NK-92 treated with Interleukin-12 subunit alpha and Interleukin-12 subunit beta, amount 100 ng/mL, for 24 hours (cell line): ENCODE data around the gene ZNF385D.
"Not testable (repeated sequence)": the region's sequence is repeated elsewhere in the genome, so short reads cannot be mapped to it uniquely, and the experiment has no call there.

ENCODE experiments used
- DNase-seq: peaks from one replicate; lab custom pipeline; 2025; lab: John Stamatoyannopoulos, UW

Gene ZNF385D

GRCh38 chr3:21446027-21446426 is 305.0 kb downstream of the ZNF385D start:
- no peak for DNase-seq

DNA sequence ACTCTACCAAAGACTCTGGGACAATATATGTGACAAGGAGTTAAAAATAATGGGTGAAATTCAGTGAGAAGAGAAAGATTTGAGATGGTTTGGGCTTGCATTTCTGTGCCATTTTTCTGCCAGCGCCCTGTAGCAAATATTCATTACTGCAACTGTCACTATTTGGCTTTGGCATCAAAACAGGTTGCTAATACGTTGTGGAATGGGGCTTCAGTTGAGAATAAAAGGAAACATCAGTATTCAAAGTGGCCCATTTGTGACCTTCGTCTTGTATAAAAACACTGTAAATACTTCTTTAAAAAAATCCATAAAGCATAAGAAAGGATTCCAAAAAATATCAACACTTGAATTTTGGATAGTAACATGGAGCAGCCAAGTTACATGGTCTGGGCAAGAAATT is 309.2 kb downstream of the ZNF385D start:
- DNase-seq = no peak

DNA sequence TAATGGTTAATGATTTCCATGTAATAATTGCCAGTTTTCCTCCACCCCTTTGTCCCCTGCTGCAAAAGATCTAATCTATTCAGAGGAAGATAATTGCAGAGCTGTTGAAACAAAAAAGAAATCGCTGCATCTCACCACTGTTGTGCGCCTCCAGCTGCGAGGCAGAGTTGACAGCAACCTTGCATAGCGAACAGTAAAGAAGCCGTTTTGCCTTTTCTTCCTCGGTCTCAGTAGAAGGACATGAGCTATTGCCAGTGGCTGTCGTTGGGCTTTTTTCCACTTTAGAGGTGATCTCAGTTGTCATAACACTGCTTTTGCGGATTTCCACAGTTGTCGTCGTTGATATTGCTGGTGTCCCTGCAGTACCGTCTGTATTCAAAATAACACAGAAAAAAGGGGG is 314.2 kb downstream of the ZNF385D start:
- DNase-seq = no peak

GRCh38 chr3:21435871-21436270 is 315.1 kb downstream of the ZNF385D start:
- DNase-seq = no peak

GRCh38 chr3:21434310-21434709 is 316.7 kb downstream of the ZNF385D start:
- no peak for DNase-seq

DNA sequence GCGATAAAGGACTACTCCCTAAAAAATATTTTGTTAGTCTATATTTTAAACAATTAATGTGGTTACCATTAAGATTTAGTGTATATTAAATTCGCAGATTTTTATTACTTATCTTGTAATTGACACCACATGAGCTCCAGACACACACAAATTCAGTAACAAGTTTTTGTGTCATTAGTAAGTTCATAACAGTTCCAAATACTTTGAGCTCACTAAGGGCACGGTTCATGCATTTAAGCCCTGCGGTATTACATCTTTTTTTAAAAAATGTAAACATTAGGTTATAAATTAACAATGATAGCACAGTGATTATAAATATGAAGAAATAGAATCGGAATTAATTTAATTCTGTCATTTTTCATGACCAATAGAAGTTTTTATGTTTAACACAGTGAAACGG is 317.3 kb downstream of the ZNF385D start:
- no peak for DNase-seq

DNA sequence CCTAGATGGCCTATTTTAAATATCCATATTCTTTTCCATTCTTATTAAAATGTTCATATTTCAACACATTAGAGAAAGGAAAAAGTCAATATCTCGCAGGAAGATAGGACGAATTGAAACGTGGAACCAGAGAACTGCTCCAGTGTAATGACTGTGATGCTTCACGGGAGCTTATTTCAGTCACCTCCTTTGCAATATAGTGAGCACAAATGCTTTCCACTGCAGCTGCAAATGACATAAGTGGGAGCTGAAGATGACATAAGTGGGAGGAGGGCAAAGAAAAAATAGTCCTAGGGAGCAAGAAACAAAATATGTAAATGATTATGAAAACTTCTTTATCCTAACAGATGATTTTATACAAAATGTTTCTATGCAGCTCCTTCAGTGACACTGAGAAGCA is 324.1 kb downstream of the ZNF385D start:
- no peak for DNase-seq

DNA sequence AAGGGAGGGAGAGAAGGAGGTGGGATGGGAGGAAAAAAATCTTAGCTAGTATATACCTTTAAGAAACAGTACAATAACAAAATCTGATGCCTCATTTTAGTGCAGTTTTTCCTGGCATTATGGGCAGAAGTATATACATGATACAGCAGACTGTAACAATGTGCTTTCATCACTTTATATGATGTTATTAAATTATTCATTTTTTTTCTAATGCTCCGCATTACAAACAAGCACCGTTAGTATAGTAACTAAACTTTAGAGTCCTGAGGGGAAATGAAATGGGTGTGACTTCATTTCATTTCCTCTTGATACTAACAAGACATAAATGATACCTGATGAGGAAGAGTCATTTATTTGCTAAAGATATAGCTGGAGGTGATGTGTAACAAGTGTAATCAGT is 325.3 kb downstream of the ZNF385D start:
- DNase-seq = no peak

GRCh38 chr3:21421096-21421495 is 329.9 kb downstream of the ZNF385D start:
- DNase-seq = no peak

DNA sequence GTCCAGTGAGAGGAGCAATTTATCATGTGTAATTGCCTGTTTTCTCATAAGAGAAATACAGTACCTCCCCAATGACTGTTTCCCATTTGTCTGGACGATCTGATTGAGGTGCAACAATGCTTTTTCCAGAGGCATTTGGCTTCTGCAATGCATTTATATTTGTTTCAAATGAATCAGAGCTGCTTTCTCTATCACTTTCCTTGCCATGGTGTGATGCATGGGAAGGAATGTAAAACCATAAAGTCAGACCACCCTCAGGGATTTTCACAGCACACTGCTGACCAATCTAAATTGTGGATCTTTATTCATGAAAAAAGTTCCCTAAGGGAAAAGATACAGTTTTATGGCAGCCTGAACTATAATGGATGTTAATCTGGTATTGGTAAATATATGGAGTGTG is 333.0 kb downstream of the ZNF385D start:
- DNase-seq = no peak

GRCh38 chr3:21414506-21414905 is 336.5 kb downstream of the ZNF385D start:
- DNase-seq = no peak

GRCh38 chr3:21411058-21411457 is 340.0 kb downstream of the ZNF385D start:
- DNase-seq = no peak

- DNase-seq = no peak
Measured at GRCh38 chr3:21409401-21409800, 341.6 kb downstream of the ZNF385D start.

DNA sequence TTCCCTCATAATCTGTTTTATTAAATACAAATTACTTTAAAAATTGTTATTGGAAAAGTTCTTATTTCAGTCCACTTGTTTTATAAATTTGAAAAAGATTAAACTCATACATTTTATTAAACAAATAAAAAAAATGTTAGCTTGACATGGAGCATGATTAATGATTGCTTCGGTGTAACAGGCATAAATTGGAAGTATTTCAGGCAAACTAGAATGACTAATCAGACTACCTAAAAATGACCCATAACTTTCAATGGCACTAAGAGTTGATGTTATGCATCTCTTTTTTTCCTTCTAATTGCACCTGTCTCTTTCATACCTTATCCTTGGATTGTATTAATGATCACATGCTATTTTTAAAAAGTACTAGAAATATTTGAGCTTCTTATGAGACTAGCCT is 343.3 kb downstream of the ZNF385D start:
- no peak for DNase-seq

- DNase-seq = no peak
Measured at GRCh38 chr3:21405671-21406667, 345.0 kb downstream of the ZNF385D start.

DNA sequence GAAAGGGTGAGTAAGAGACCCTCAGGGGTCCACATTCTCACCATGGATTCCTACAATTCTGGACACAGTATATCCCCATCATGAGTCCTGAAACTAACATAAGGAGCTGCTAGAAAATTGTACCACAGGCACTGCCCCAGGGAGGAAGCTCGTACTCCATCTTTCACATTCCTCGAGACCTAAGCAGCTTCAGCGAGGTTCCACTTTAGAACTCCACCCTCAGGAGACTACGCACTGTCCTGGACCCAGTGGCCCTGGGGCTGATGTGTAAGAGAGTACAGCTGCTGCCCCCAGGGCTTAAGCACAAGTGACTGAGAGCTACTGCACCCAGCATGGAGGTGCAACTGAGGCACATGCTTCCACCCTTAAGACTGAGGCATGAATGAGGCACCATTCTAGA is 352.5 kb downstream of the ZNF385D start:
- DNase-seq = no peak

GRCh38 chr3:21393683-21394311 is 357.2 kb downstream of the ZNF385D start:
- DNase-seq = no peak

DNA sequence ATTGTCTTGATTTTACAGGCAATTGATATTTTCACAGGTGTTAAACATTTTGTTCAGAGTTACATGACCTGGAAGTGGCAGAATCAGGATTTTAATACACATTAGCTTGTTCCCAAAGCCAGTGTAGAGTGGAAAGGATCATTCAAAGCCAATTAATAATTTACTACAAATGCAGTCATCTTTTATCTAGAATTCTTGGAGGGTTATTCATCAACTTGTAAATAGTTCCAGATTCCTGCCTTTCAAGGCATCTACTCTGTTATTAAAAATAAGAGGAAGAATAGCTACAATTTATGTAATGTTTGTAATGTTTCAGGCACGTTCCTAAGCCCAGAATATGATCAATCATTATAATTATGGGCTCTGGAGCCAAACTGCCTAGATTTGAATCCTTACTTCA is 358.5 kb downstream of the ZNF385D start:
- no peak for DNase-seq

DNA sequence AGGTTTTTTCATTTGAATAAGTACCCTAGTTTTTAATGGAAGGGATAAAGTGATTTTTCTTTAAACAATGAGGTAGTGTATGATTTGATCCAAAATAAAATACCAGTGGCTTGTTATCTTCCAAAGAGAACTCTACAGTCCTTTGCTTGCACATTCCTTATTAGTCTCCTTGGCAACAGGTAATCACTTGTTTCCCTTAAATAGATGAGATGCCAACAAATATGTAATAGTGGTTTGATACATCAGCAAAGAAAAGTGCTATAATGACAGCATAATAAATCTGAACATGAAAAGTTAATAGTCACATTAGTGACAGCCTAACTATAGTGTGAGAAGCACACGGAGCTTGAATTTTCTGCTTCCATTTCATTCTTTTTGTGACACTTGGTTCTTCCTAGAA is 360.2 kb downstream of the ZNF385D start:
- DNase-seq = no peak

DNA sequence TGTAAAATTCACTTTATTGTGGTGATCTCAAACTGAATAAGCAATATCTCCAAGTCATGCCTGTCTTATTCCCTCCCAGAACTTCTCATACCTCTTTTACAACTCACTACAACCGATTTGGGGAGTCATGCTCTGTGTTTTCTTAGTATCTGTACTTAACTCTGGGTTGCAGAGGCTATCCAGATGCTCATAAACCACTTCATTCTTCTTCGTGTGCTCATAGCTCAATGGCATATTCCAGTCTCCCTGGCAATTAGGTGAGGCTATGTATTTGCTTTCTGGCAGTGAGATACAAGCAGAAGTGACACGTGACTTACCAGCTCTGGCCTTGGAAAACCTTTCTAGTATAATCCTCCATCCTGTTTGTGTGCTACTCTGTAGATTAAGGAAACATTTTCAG is 360.9 kb downstream of the ZNF385D start:
- no peak for DNase-seq

DNA sequence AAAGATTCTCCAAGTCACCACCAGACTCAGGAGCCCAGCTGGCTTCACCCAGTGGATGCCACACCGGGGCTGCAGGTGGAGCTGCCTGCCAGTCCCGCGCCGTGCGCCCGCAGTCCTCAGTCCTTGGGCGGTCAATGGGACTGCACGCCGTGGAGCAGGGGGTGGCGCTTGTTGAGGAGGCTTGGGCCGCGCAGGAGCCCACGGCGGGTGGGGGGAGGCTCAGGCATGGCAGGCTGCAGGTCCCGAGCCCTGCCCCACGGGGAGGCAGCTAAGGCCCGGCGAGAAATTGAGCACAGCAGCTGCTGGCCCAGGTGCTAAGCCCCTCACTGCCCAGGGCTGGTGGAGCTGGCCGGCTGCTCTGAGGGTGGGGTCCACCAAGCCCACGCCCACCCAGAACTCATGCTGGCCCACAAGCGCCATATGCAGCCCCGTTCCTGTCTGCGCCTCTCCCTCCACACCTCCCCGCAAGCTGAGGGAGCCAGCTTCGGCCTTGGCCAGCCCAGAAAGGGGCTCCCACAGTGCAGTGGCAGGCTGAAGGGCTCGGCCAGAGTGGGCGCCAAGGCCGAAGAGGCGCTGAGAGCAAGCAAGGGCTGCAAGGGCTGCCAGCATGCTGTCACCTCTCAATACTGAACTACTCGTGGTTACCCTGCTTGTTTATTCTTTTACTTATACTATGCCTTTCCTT is 363.7 kb downstream of the ZNF385D start:
- not testable (repeated sequence) for DNase-seq

DNA sequence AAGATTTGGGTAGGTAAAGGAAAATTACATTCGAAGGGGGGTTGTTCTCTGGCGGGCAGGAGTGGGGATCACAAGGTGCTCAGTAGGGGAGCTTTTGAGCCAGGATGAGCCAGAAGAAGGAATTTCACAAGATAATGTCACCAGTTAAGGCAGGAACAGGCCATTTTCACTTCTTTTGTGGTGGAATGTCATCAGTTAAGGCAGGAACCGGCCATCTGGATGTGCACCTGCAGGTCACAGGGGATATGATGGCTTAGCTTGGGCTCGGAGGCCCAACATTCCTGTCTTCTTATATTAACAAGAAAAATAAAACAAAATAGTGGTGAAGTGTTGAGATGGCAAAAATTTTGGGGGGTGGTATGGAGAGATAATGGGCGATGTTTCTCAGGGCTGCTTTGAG is 373.0 kb downstream of the ZNF385D start:
- not testable (repeated sequence) for DNase-seq
